ENCODE measurements around the gene USP32.

DNA sequence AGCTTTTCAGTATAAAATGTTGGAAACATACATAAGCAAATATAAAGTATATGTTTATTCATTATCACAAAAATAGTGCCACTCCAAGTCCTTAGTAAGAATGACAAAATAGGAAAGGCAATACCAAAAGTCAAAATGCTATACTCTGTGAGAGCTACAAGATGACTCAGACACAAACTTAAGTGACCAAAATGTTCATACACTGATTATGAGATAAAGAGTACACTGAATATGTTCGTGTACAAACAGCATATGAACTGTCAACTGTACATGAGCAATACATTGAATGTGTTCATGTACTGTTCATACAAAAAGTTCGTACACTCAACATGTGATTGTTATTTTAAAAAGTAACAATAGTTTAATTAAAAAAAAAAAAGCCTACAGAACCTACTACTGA, 138.9 kb downstream of the USP32 start:
- no peak for TF ChIP-seq CTCF (IDR thresholded peaks at IDR 0.05)
- TF ChIP-seq EZH2 (IDR thresholded peaks at IDR 0.05; ENCODE audit: borderline replicate concordance, insufficient read depth, low read depth, low read length, poor library complexity, severe bottlenecking), result no peak

Data from B cell (primary cell).